ENCODE measurements around the gene ABHD5.

Gene ABHD5

DNA sequence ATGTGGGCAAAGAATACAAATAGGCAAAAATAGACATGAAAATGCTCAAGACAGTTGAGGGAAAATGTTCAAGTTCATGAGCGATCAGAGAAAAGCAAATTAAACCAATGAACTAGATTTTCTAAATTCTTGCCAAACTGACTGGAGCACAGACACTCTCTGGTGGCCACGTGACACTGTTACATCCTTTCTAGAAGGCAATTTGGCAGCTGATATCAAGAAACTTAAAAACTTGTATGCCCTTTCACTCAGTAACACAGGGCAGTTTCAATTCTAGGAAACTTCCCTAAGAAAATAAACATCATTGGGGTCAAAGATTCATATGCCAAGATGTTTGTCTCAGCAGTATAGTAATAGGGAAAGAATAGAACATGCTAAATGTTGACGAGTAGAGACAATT lies 52.2 kb downstream of the ABHD5 start:
- no peak overlapping the region for H3K4me3 ChIP-seq (ENCODE audit: low read length)
- TF ChIP-seq ZNF274 (IDR thresholded peaks at IDR 0.05; ENCODE audit: low read depth, low read length) = no peak

DNA sequence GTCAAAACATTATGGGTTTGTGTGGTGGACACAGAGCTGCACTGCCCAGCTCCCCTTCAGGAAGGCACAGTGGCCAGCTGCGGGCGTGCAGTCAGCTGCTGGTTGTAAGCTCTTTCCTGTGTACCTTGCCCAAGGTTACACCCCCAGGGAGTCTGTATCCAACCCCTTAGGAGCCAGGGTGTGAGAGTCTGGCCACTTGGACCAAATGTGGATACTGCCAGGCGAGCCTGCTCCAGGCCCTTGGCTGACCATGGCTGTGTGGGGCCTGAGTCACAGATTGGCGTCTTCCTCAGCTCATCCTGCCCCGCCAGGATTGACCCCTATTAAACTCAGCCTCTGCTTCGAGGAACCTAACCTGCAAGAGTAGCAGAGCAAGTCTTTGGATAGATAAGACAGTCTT lies 56.9 kb downstream of the ABHD5 start:
- H3K4me3 ChIP-seq (ENCODE audit: low read length) = no peak overlapping the region
- TF ChIP-seq ZNF274 (IDR thresholded peaks at IDR 0.05; ENCODE audit: low read depth, low read length) = no peak

DNA sequence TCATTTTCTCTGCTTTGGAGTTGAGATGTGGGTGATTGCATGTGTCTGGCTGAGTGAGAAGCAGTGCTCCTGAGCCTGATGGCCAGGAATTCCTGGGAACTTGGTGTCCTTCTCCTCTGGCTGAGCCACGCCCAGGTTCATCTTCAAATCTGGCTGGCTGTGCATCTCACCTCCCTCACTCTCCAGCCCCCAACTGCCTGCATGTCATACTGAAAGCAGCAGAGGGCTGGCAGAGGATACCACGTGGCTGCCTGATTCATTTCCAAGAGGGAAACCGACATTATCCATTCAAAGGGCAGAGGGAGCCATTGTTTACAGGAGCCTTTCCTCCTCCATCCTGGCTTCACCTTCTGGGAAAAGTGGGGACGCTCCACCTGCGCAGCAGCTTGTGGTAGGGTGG lies 57.4 kb downstream of the ABHD5 start:
- TF ChIP-seq ZNF274 (IDR thresholded peaks at IDR 0.05; ENCODE audit: low read depth, low read length) = no peak
- no peak overlapping the region for H3K4me3 ChIP-seq (ENCODE audit: low read length)

DNA sequence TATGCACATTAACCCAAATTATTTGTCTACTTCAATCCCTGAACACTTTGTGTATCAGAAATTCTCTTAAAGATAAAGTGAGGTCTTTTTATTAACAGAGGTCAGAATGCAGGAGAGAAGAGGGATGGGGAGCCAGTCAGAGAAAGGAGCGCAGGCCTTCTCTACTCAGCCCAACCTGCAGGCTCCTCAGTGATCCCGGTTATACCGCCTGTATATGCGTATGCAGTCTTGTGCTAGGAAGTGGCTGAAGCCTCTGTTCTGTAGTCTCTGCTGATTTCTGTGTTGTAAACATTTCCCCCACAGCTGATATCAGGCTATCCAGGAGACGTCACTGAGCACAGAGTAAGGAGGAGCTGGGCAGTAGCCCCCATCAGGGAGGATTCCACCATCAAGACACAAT lies 57.9 kb downstream of the ABHD5 start:
- TF ChIP-seq ZNF274 (IDR thresholded peaks at IDR 0.05; ENCODE audit: low read depth, low read length) = no peak
- no peak overlapping the region for H3K4me3 ChIP-seq (ENCODE audit: low read length)

DNA sequence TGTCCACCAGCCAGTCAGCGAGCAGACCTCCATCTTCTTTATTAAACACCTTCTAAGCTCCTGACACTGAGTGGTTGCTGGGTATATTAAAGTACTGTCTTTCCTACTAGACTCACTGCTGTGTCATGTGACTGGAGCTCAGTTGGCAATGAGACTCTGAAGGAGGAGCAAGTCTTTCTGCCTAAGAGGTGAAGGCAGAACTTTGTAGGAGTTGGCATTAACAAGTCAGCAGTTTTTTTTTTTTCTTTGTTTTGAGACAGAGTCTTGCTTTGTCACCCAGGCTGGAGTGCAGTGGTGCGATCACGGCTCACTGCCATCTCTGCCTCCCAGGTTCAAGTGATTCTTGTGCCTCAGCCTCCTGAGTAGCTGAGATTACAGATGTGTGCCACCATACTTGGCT lies 62.2 kb downstream of the ABHD5 start:
- no peak overlapping the region for H3K4me3 ChIP-seq (ENCODE audit: low read length)
- no peak for TF ChIP-seq ZNF274 (IDR thresholded peaks at IDR 0.05; ENCODE audit: low read depth, low read length)

DNA sequence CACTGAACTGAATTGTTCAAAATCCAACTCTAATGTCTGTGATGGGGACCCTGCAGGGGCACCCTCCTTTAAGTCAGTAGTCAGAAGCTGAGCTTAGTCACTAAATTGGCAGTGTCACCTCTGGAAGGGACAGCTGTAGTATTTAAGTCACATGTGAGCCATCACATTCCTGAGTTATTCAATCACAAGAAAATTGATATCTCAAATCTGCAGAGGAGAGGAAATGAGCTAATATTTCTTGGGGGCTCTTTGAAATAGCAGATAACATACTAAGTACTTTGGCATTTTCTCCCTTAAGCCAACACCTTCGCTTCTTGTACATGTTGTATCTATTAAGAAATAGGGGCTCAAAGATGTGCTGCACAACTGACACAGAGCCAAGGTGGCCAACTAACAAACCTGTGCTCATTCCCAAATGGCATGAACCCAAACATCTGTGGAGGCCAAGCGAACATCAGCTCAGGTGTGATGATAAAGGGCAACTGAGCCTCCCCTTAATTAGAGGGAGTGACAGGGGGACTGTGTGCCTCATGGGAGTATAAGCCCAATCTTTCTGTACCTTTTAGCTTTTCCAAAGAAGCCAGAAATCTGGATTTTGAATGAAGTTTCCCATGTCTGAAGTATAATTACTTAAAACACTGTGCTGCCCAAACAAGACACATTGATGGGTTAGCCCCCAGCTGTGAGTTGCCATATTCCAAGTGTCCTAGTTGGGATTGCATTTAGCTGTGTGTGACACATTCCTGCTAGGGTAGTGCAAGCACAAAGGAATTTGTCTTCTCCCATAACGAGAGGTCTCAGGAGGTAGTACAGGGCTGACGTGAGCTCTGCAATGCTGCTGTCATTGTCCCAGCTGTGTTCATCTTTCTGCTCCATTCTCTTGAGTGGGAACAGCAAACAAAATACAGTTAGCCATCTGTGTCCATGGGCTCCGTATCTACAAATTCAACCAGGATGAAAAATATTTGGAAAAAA lies 63.3 kb downstream of the ABHD5 start:
- no peak for TF ChIP-seq ZNF274 (IDR thresholded peaks at IDR 0.05; ENCODE audit: low read depth, low read length)
- no peak overlapping the region for H3K4me3 ChIP-seq (ENCODE audit: low read length)

DNA sequence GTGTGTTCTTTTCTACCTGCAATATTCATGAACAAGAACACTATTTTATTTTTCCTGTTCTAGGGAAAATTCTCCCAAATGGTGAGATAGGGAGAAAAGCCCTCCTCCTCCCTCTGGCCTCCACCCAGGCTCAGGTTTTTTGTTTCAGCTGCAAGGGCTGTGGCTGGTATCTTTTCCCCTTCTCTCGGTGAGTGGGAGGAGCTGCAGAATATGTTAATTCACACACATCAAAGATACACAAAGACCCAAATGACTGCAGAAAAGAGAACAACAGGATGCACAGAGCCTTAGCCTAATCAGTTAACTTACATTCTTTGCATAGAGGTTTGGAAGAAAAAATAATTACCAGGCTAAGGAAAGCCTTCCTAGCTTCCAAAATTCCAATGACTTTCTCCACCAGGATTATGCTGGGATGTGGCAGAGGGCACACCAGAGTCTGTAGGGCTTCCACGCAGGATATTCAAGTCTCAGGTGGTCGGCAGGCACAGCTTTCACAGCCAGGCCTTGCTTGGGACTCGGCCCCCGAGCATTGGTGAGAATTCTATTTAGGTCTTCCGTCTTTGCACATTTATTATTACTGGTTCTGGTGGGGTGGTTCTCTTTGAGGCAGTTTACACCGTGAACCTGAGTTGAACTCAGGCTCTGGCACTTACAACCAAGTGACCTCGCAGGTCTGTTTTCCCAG lies 64.9 kb downstream of the ABHD5 start:
- no peak overlapping the region for H3K4me3 ChIP-seq (ENCODE audit: low read length)
- TF ChIP-seq ZNF274 (IDR thresholded peaks at IDR 0.05; ENCODE audit: low read depth, low read length) = no peak

DNA sequence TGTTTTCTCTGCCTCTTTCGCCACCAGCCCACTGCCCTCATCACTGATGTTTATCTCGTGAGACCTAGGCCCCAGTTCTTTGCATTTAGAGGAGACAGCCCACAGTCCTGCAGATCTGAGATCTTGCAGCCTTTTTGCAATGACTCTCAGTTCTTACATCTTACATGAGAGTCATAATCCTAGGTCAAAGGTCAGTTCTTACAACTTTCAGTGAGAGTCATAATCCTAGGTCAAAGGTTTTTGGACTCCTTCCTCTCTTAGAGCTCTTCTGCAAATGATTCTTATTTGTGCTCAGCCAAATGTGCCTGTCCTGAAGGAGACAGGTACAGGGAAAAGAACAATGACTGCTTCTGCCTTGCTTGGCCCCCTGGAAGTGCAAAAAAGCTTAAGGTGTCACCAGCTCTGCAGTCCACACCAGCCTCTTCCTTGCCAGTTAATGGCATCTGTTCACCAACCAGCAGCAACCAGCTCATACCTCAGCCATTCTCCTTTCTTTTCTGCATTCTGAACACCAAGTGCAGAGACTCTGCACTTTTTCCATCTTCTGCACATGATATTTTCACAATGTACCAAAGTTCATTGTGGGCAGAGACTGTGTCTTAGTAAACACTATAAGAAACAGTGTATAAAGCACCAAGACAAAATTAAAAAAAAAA lies 67.1 kb downstream of the ABHD5 start:
- H3K4me3 ChIP-seq (ENCODE audit: low read length) = no peak overlapping the region
- no peak for TF ChIP-seq ZNF274 (IDR thresholded peaks at IDR 0.05; ENCODE audit: low read depth, low read length)

DNA sequence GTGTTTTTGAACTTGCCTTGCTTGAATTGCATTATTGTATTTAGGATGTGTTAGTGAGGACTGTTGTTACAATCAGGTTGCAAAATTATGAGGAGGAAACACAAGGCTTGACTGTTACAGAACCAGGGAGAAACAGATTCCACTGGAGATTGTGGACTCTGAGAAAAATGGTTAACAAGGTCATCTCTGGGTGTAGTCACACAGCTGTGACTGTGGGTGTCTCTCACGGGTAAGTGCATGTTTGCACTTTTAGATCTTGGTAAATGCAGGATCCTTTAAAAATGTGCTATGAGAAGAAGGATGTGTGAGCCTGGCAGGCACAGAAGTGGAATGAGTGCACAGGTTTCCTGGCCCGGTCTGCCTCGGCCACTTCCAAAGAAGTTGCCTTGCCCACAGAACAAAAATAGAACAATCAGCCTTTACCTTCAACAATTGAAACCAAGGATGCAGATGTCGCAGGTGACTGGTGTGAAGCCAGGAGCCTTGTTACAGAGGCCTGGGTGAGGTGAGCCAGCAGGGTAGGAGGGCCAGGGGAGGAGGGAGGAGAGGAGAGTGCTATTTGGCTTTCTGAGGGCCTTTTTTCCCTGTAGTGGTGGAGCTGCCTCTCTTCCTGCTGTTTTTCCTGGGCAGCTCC lies 68.0 kb downstream of the ABHD5 start:
- TF ChIP-seq ZNF274 (IDR thresholded peaks at IDR 0.05; ENCODE audit: low read depth, low read length) = no peak
- H3K4me3 ChIP-seq (ENCODE audit: low read length) = no peak overlapping the region

DNA sequence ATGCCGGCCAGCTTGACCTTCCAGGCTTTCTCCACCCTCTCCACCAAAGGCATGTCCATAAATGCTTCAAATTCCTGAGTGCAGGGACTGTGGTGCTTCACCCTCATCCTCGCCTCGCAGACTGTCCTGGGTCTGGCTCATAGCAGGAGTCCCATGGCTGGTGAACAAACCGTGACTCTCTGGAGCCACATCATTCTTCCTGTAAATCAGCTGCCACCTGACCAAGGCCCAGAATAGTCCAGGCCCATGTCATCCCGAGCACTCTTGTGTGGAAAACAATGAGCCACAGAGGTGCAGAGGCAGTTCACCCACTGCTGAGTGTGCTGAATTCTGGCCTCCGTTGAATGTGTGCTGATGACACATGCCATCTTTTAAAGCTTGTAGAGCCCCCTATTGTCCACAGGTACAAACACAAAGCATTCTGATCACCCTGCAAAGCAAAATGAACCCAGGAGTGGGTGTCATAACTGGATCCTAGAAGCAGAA lies 68.6 kb downstream of the ABHD5 start:
- TF ChIP-seq ZNF274 (IDR thresholded peaks at IDR 0.05; ENCODE audit: low read depth, low read length) = no peak
- no peak overlapping the region for H3K4me3 ChIP-seq (ENCODE audit: low read length)

DNA sequence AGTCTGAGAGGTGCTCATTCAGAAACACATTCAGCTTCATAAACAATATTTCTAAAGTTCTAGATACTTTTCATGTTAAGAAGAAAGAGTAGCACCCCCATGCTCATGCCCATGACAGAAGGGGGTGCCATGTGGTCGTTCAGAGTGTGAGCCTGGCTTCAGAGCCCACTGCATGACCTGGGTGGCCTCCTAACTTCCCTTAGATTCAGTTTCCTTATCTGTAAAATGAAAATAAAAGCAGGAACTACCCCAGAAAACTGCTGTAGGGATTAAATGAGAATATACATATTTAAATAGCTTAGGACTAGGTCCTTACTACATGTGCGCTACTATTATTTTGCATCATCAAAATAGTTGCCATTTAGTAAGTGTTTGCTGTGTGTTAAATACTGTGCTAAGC lies 69.2 kb downstream of the ABHD5 start:
- no peak for TF ChIP-seq ZNF274 (IDR thresholded peaks at IDR 0.05; ENCODE audit: low read depth, low read length)
- no peak overlapping the region for H3K4me3 ChIP-seq (ENCODE audit: low read length)

DNA sequence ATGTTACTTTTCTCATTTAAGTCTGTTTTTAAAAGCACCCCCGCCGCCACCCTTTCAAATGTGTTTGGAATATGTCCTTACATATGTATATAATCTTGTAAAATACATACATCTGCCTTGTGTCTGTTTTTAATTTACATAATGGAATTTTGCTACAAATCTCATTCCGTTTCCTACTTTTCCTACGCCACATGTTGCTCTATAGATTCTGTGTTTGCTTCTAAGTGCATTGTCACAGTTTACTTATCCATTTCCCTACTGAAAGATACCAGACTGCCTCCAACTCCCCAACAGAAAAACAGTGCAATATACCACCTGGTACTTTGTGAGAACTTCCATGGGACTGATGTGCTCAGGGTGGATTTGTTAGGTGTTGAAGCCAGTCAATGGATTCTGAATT lies 70.2 kb downstream of the ABHD5 start:
- no peak for TF ChIP-seq ZNF274 (IDR thresholded peaks at IDR 0.05; ENCODE audit: low read depth, low read length)
- H3K4me3 ChIP-seq (ENCODE audit: low read length) = no peak overlapping the region

DNA sequence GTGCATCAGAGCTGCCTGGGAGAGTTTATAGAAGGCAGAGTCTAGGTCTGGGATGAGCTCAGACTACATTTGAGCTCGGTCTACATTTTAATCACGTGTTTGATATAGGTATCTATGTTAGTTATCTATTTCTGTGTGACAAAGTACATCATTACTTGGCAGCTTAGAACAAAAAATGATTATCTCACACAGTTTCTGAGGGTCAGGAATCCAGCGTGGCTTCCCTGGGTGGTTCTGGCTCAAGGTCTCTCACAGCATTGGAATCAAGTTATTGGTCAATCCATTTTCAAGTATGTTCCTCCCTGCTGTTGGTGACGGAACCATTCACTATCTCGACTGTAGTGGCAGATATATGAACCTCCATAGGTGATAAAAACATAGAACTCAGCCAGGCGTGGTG lies 71.7 kb downstream of the ABHD5 start:
- no peak for TF ChIP-seq ZNF274 (IDR thresholded peaks at IDR 0.05; ENCODE audit: low read depth, low read length)
- no peak overlapping the region for H3K4me3 ChIP-seq (ENCODE audit: low read length)

DNA sequence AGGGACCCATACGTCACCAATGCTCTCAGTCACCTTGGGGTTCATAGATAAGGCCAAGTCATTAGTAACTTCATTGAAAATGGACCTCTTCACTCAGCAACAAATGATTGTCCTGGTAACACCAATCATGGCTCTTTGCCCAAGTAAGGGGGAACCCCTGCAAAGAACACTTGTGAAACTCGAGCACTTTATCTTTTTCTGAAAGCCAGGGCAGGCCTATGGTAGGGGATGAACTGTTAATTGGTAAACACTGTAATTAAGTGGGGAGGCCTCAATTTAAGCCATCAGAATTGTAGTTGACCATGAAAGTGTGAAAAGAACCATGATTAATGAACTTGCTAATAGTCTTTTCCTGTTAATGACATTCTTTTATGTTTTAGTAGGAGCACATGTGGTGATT lies 73.3 kb downstream of the ABHD5 start:
- TF ChIP-seq ZNF274 (IDR thresholded peaks at IDR 0.05; ENCODE audit: low read depth, low read length) = no peak

More for the DNA sequence above, 73.3 kb downstream of the ABHD5 start:
- H3K4me3 ChIP-seq (ENCODE audit: low read length) = no peak overlapping the region

Measured in GM08714 (cell line).